T-helper 17 cell (primary cell): ENCODE results near the gene GABRR2. TPM values are rescaled to one million over a fixed set of nuclear protein-coding genes. Genes with fewer than 3 reads are reported as not detected.
"Not testable (repeated sequence)": the region's sequence is repeated elsewhere in the genome, so short reads cannot be mapped to it uniquely, and the experiment has no call there.

Experiments used
- ATAC-seq: fragments of 150-1000 bp; cut with Tn5 transposase; 2 replicates; pipeline ENCODE4 v1.10.0; 2021; ENCODE audit warnings: mild to moderate bottlenecking, moderate library complexity
- DNase-seq, 3 donors: peaks; one replicate each; pipeline versions ENCODE4 v3.0.0 to v3.0.0-alpha.2; 2020 to 2021
- H3K9me3 ChIP-seq: one replicate; pipeline ENCODE4 v1.7.0; 2013; ENCODE audit warnings: low read length, mild to moderate bottlenecking; ENCODE audit not compliant: control insufficient read depth, poor library complexity, severe bottlenecking
- H3K27ac Mint-ChIP-seq: one replicate; pipeline ENCODE4 v1.8.0; 2022; ENCODE audit warnings: mild to moderate bottlenecking, moderate library complexity, mixed read lengths
- H3K27me3 Mint-ChIP-seq: one replicate; pipeline ENCODE4 v1.8.0; 2022; ENCODE audit warnings: mixed read lengths
- H3K36me3 Mint-ChIP-seq: one replicate; pipeline ENCODE4 v1.8.0; 2022; ENCODE audit warnings: low read depth, mixed read lengths
- H3K4me1 Mint-ChIP-seq: one replicate; pipeline ENCODE4 v1.8.0; 2022; ENCODE audit warnings: mild to moderate bottlenecking, mixed read lengths
- H3K4me3 Mint-ChIP-seq: one replicate; pipeline ENCODE4 v1.8.0; 2022; ENCODE audit warnings: mild to moderate bottlenecking, moderate library complexity, mixed read lengths
- total RNA-seq, 4 donors: library from RNA in 2 of 4; stranded (reverse) in 2 of 4; gene quantifications; one replicate each; pipeline ENCODE4 v1.2.3 and lab custom pipeline; 2022 to 2026

Gene GABRR2
- total RNA-seq, 2 donors from 2014 or later, result 0.65 to 1.4 TPM

DNA sequence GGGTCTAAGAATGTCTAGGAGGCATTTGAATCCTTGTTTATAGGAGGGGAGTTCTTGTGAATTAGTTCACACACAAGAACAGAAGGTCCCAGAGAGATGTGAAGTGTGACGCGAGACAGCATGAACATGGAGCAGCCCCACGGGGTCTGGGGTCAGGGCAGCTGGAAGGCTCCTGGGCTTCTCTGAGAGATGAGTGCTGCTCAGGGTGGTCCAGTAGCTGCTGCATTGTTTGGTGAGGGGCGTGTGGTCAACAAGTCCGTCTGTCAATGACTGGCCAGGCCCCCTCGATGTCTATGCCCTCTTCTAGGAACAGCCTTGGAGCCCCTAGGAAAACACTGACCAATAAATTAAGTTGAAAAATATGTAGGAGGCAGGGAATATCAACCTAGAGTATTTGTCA is 57.8 kb downstream of the GABRR2 start:
- Mint-ChIP-seq H3K4me1 (peaks cover 6% of the 10 kb centered on the region), H3K36me3 (peaks cover 3% of the 10 kb centered on the region), H3K27ac (no peak overlapping the region), H3K27me3 (no peaks in the 10 kb centered on the region), H3K4me3 (no peak overlapping the region)
- no peaks in the 10 kb centered on the region for H3K9me3 ChIP-seq
- DNase-seq (no peak), ATAC-seq (no peak)

DNA sequence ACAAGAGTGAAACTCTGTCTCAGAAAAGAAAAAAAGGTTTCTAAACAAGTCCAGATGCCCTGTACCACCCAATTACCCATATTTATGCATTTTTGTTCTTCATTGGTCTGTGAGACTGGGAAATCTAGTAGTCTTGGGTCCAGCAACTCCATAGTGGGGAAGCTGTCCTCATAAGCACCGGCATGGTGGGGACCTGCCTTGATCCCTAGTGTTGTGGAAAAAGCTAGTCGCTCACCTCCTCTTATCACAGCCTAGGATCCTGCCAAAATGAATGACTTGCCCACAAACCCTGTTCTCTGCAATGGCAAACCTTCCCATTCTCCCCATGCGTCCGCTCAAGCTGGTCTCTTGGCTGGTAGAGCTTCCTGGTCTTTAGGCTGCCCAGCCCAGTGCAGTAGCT is 59.7 kb downstream of the GABRR2 start:
- peaks cover 6% of the 10 kb centered on the region for H3K4me1 Mint-ChIP-seq
- H3K36me3 Mint-ChIP-seq, result peaks cover 3% of the 10 kb centered on the region
- H3K27me3 Mint-ChIP-seq, result peaks cover 7% of the 10 kb centered on the region
- no peak overlapping the region for H3K4me3 Mint-ChIP-seq
- H3K27ac Mint-ChIP-seq, result no peak overlapping the region
- ATAC-seq (no peak), DNase-seq (no peak)
- H3K9me3 ChIP-seq, result no peaks in the 10 kb centered on the region

DNA sequence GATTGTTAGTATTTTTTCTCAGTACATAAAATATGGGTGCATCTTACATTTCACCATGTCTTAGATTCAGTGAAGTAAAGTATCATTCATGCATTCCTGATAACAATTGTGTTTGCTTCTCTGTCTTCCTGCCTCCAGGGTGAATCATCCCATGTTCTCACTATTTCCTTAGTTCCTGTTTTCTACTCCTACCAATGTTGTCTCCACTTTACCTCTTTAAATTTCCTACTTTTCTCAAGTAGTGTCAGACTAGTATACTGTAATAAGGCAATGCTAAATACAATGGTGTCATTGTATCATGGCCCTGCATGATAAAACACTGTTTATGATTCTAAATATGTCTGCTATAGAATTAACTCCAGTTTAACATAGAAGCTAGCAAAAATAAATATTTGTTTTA is 60.5 kb downstream of the GABRR2 start:
- Mint-ChIP-seq H3K27me3 (peaks cover 15% of the 10 kb centered on the region), H3K4me3 (no peak overlapping the region), H3K4me1 (peaks cover 6% of the 10 kb centered on the region), H3K27ac (no peak overlapping the region), H3K36me3 (peaks cover 3% of the 10 kb centered on the region)
- H3K9me3 ChIP-seq, result no peaks in the 10 kb centered on the region
- ATAC-seq (no peak), DNase-seq (no peak)

GRCh38 chr6:89252907-89253306 is 62.2 kb downstream of the GABRR2 start:
- H3K9me3 ChIP-seq, result no peaks in the 10 kb centered on the region
- ATAC-seq (no peak), DNase-seq (no peak)
- H3K36me3 Mint-ChIP-seq, result peaks cover 3% of the 10 kb centered on the region
- no peak overlapping the region for H3K27ac Mint-ChIP-seq
- peaks cover 20% of the 10 kb centered on the region for H3K27me3 Mint-ChIP-seq
- no peak overlapping the region for H3K4me3 Mint-ChIP-seq
- peaks cover 5% of the 10 kb centered on the region for H3K4me1 Mint-ChIP-seq

DNA sequence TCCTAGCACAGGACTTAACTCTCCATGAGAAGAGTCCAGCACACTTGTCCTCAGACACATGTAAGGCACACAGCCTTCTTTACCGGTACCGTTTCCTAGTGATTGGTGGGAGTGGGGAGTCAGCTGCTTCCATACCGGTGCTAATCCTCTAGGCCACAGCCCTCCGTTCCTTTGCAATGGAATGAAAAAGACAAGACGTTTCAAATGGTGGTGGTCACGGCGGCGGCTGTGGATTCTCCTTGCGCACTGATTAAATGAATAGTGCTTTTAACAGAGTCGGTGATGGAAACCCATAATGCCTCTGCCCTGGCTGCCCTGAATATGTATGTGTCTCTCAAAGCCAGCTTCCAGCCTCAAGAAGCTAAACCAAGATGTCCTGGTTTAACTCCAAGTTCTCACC is 63.1 kb downstream of the GABRR2 start:
- Mint-ChIP-seq H3K27me3 (peaks cover 20% of the 10 kb centered on the region), H3K4me1 (peaks cover 5% of the 10 kb centered on the region), H3K4me3 (no peak overlapping the region), H3K27ac (no peak overlapping the region), H3K36me3 (peaks cover 3% of the 10 kb centered on the region)
- no peaks in the 10 kb centered on the region for H3K9me3 ChIP-seq
- DNase-seq (no peak), ATAC-seq (no peak)

DNA sequence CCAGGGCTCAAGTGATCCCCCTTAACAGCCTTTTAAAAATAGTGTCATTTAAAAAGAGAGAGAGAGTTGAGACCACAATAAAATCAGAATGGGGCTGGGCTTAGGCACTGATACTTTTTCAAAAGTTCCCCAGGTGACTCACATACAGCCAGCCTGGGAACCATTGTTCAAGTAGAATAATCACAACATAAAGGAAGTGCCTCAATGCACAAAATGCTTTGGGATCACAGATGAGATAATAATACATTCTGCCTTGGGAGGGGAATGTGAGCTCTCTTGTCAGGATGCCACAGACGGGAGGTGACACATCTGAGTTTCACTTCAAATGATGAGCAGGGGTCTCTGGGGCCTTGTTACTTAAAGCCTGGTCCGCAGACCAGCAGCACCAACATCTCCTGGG is 63.9 kb downstream of the GABRR2 start:
- Mint-ChIP-seq H3K4me1 (peaks cover 5% of the 10 kb centered on the region), H3K27me3 (peaks cover 23% of the 10 kb centered on the region), H3K27ac (peak overlapping the region; percentile 16), H3K36me3 (peaks cover 4% of the 10 kb centered on the region), H3K4me3 (no peak overlapping the region)
- no peak for ATAC-seq
- H3K9me3 ChIP-seq, result no peaks in the 10 kb centered on the region
- DNase-seq, result no peak

- Mint-ChIP-seq H3K27ac (no peak overlapping the region), H3K27me3 (peaks cover 25% of the 10 kb centered on the region), H3K4me1 (peaks cover 5% of the 10 kb centered on the region), H3K4me3 (no peak overlapping the region), H3K36me3 (peaks cover 4% of the 10 kb centered on the region)
- H3K9me3 ChIP-seq, result no peaks in the 10 kb centered on the region
- DNase-seq (no peak), ATAC-seq (no peak)
Observed at GRCh38 chr6:89250239-89250638, 64.9 kb downstream of the GABRR2 start.

- DNase-seq, result no peak
Observed at GRCh38 chr6:89244241-89244985, 70.7 kb downstream of the GABRR2 start.

GRCh38 chr6:89243331-89243629 is 71.8 kb downstream of the GABRR2 start:
- H3K36me3 Mint-ChIP-seq, result peaks cover 3% of the 10 kb centered on the region
- no peak for ATAC-seq

More at GRCh38 chr6:89244241-89244985, 70.7 kb downstream of the GABRR2 start:
- no peak for ATAC-seq
- H3K9me3 ChIP-seq, result no peaks in the 10 kb centered on the region
- Mint-ChIP-seq H3K4me1 (peaks cover 17% of the 10 kb centered on the region), H3K36me3 (peaks cover 2% of the 10 kb centered on the region), H3K4me3 (no peak overlapping the region), H3K27me3 (peaks cover 8% of the 10 kb centered on the region), H3K27ac (no peak overlapping the region)

GRCh38 chr6:89242574-89243330 is 72.3 kb downstream of the GABRR2 start:
- no peaks in the 10 kb centered on the region for H3K9me3 ChIP-seq
- H3K4me1 Mint-ChIP-seq, result peaks cover 18% of the 10 kb centered on the region
- peak; percentile 44 for ATAC-seq
- H3K4me3 Mint-ChIP-seq, result no peak overlapping the region
- no peak for DNase-seq
- peak overlapping the region; percentile 53 for H3K27ac Mint-ChIP-seq
- H3K36me3 Mint-ChIP-seq, result peaks cover 4% of the 10 kb centered on the region
- peaks cover 5% of the 10 kb centered on the region for H3K27me3 Mint-ChIP-seq

More at GRCh38 chr6:89243331-89243629, 71.8 kb downstream of the GABRR2 start:
- Mint-ChIP-seq H3K27ac (no peak overlapping the region), H3K4me3 (no peak overlapping the region), H3K4me1 (peaks cover 18% of the 10 kb centered on the region), H3K27me3 (peaks cover 5% of the 10 kb centered on the region)
- no peak for DNase-seq
- H3K9me3 ChIP-seq, result no peaks in the 10 kb centered on the region

- DNase-seq (peak in 1 of 3 donors; percentile 9), ATAC-seq (peak; percentile 50)
- peaks cover 23% of the 10 kb centered on the region for H3K27me3 Mint-ChIP-seq
- peak overlapping the region; percentile 49 for H3K4me3 Mint-ChIP-seq
- peaks cover 2% of the 10 kb centered on the region for H3K36me3 Mint-ChIP-seq
- no peaks in the 10 kb centered on the region for H3K9me3 ChIP-seq
- peaks cover 18% of the 10 kb centered on the region for H3K4me1 Mint-ChIP-seq
- H3K27ac Mint-ChIP-seq, result peak overlapping the region; percentile 68
Observed at GRCh38 chr6:89239338-89239737, 75.8 kb downstream of the GABRR2 start.

- no peak for ATAC-seq
- Mint-ChIP-seq H3K27ac (no peak overlapping the region), H3K36me3 (peaks cover 8% of the 10 kb centered on the region), H3K4me3 (no peak overlapping the region), H3K27me3 (peaks cover 43% of the 10 kb centered on the region), H3K4me1 (peaks cover 17% of the 10 kb centered on the region)
- no peaks in the 10 kb centered on the region for H3K9me3 ChIP-seq
- DNase-seq, result no peak
Observed at GRCh38 chr6:89237158-89237557, 77.9 kb downstream of the GABRR2 start.

DNA sequence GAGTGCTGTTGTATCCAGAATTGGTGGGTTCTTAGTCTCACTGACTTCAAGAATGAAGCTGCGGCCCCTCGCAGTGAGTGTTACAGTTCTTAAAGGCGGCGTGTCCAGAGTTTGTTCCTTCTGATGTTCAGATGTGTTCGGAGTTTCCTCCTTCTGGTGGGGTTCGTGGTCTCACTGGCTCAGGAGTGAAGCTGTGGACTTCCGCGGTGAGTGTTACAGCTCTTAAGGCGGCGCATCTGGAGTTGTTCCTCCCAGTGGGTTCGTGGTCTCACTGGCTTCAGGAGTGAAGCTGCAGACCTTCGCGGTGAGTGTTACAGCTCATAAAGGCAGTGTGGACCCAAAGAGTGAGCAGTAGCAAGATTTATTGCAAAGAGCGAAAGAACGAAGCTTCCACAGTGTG is 81.5 kb downstream of the GABRR2 start:
- not testable (repeated sequence) for H3K27ac Mint-ChIP-seq, H3K9me3 ChIP-seq, H3K4me1 Mint-ChIP-seq, H3K36me3 Mint-ChIP-seq, DNase-seq, ATAC-seq
- peaks cover 46% of the 10 kb centered on the region for H3K27me3 Mint-ChIP-seq
- H3K4me3 Mint-ChIP-seq, result peak overlapping the region; percentile 79

DNA sequence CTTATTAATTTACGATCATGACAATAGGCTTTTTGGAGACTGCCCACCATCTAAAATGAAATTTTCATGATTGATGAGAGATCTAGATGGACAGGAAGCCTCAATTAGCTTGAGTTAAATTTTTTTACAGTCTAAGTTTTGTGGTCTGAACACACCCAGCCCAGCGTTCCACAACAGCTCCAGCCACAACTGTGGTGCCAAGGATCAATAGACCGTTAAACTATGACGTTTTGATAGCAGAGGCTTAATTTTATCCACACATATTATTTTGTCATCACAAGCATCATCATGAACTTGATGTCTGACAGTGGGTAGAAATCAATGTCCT is 92.4 kb downstream of the GABRR2 start:
- Mint-ChIP-seq H3K27ac (no peak overlapping the region), H3K4me1 (no peaks in the 10 kb centered on the region), H3K36me3 (no peaks in the 10 kb centered on the region), H3K4me3 (no peak overlapping the region), H3K27me3 (peaks cover 5% of the 10 kb centered on the region)
- ATAC-seq (no peak), DNase-seq (no peak)
- H3K9me3 ChIP-seq, result no peaks in the 10 kb centered on the region
